WTC11 (cell line): ENCODE results near the gene GPATCH4. TPM values are rescaled to one million over a fixed set of nuclear protein-coding genes. Genes with fewer than 3 reads are reported as not detected.

ENCODE experiments used
- ATAC-seq: fragments of 200-7000 bp; cut with Tn5 transposase; 2 replicates; pipeline ENCODE4 v1.10.0; 2021; ENCODE audit warnings: mild to moderate bottlenecking, moderate library complexity
- CTCF ChIA-PET: fragments of 300-600 bp; sonication (Branson Sonifier 250); formaldehyde crosslinking; loops from one replicate; lab custom pipeline; 2021; ENCODE audit warnings: antibody characterized with exemption; lab: Charles Lee
- POLR2A ChIA-PET: fragments of 350-600 bp; sonication (Branson Sonifier 250); formaldehyde crosslinking; loops from one replicate; lab custom pipeline; 2021; ENCODE audit warnings: antibody characterized with exemption; lab: Charles Lee
- DNase-seq: peaks from one replicate; pipeline ENCODE4 v3.0.0; 2021; ENCODE audit warnings: low spot score
- H3K27ac Mint-ChIP-seq: 2 replicates; pipeline ENCODE4 v1.8.0; 2021; ENCODE audit warnings: mixed read lengths
- H3K27me3 Mint-ChIP-seq: 2 replicates; pipeline ENCODE4 v1.8.0; 2021; ENCODE audit warnings: low read depth, mild to moderate bottlenecking, moderate library complexity, mixed read lengths
- H3K36me3 Mint-ChIP-seq: 2 replicates; pipeline ENCODE4 v1.8.0; 2021; ENCODE audit warnings: mixed read lengths
- H3K4me1 Mint-ChIP-seq: 2 replicates; pipeline ENCODE4 v1.8.0; 2022; ENCODE audit warnings: mixed read lengths
- H3K4me3 Mint-ChIP-seq: 2 replicates; pipeline ENCODE4 v1.8.0; 2021; ENCODE audit warnings: mild to moderate bottlenecking, moderate library complexity, mixed read lengths
- H3K9me3 Mint-ChIP-seq: 2 replicates; pipeline ENCODE4 v1.8.0; 2021; ENCODE audit warnings: mixed read lengths
- ARID4B ChIP-seq: sonication (generic); formaldehyde crosslinking; IDR thresholded peaks from 2 replicates; pipeline ENCODE4 v1.8.0; 2023; ENCODE audit warnings: missing genetic modification reagents, mild to moderate bottlenecking, borderline replicate concordance
- E2F1 ChIP-seq: sonication (generic); formaldehyde crosslinking; IDR thresholded peaks from 2 replicates; pipeline ENCODE4 v1.8.0; 2022; ENCODE audit warnings: mild to moderate bottlenecking, missing genetic modification reagents
- ELF4 ChIP-seq: sonication (generic); formaldehyde crosslinking; IDR thresholded peaks from 2 replicates; pipeline ENCODE4 v1.8.1; 2022; ENCODE audit warnings: low read depth, mild to moderate bottlenecking, moderate library complexity, missing genetic modification reagents
- FOXJ3 ChIP-seq: sonication (generic); formaldehyde crosslinking; IDR thresholded peaks from 2 replicates; pipeline ENCODE4 v1.9.0; 2021; ENCODE audit warnings: missing genetic modification reagents, mild to moderate bottlenecking, borderline replicate concordance
- GABPB1 ChIP-seq: sonication (generic); formaldehyde crosslinking; IDR thresholded peaks from 2 replicates; pipeline ENCODE4 v1.8.1; 2023; ENCODE audit warnings: mild to moderate bottlenecking, missing genetic modification reagents
- MYBL2 ChIP-seq: sonication (generic); formaldehyde crosslinking; IDR thresholded peaks from 2 replicates; pipeline ENCODE4 v1.8.1; 2023; ENCODE audit warnings: mild to moderate bottlenecking, moderate library complexity, missing genetic modification reagents
- NR1H2 ChIP-seq: sonication (generic); formaldehyde crosslinking; IDR thresholded peaks from 2 replicates; pipeline ENCODE4 v1.9.0; 2021; ENCODE audit warnings: mild to moderate bottlenecking, moderate library complexity, missing genetic modification reagents
- NR3C1 ChIP-seq: sonication (generic); formaldehyde crosslinking; conservative IDR thresholded peaks from 2 replicates; pipeline ENCODE4 v1.8.1; 2023; ENCODE audit warnings: low read depth, mild to moderate bottlenecking, missing genetic modification reagents
- OVOL2 ChIP-seq: fragments of 250-450 bp; sonication (Bioruptor Pico); IDR thresholded peaks from 2 replicates; pipeline ENCODE4 v1.9.0; 2021; ENCODE audit warnings: mild to moderate bottlenecking, borderline replicate concordance
- SMAD3 ChIP-seq: sonication (generic); formaldehyde crosslinking; IDR thresholded peaks from 2 replicates; pipeline ENCODE4 v1.8.0; 2022; ENCODE audit warnings: missing genetic modification reagents, mild to moderate bottlenecking, borderline replicate concordance
- USF1 ChIP-seq: sonication (generic); formaldehyde crosslinking; IDR thresholded peaks from 2 replicates; pipeline ENCODE4 v1.8.0; 2022; ENCODE audit warnings: mild to moderate bottlenecking, missing genetic modification reagents
- ZBTB21 ChIP-seq: sonication (generic); formaldehyde crosslinking; IDR thresholded peaks from 2 replicates; pipeline ENCODE4 v1.8.1; 2023; ENCODE audit warnings: mild to moderate bottlenecking, missing genetic modification reagents, borderline replicate concordance
- ZBTB43 ChIP-seq: sonication (generic); formaldehyde crosslinking; IDR thresholded peaks from 2 replicates; pipeline ENCODE4 v1.8.1; 2023; ENCODE audit warnings: mild to moderate bottlenecking, missing genetic modification reagents
- ZNF219 ChIP-seq: sonication (generic); formaldehyde crosslinking; IDR thresholded peaks from 2 replicates; pipeline ENCODE4 v1.8.0; 2023; ENCODE audit warnings: missing genetic modification reagents, mild to moderate bottlenecking, borderline replicate concordance
- ZNF232 ChIP-seq: sonication (generic); formaldehyde crosslinking; IDR thresholded peaks from 2 replicates; pipeline ENCODE4 v1.8.0; 2022; ENCODE audit warnings: mild to moderate bottlenecking, missing genetic modification reagents
- ZNF263 ChIP-seq: sonication (generic); formaldehyde crosslinking; IDR thresholded peaks from 2 replicates; pipeline ENCODE4 v1.8.1; 2022; ENCODE audit warnings: low read depth, mild to moderate bottlenecking, moderate library complexity, missing genetic modification reagents
- ZNF512 ChIP-seq: sonication (generic); formaldehyde crosslinking; IDR thresholded peaks from 2 replicates; pipeline ENCODE4 v1.8.1; 2022; ENCODE audit warnings: missing genetic modification reagents, borderline replicate concordance
- ZNF671 ChIP-seq: fragments of 250-450 bp; sonication (Bioruptor Pico); IDR thresholded peaks from 2 replicates; pipeline ENCODE4 v1.8.0; 2021; ENCODE audit warnings: mild to moderate bottlenecking
- total RNA-seq: library from RNA; stranded (reverse); gene quantifications from 3 replicates; pipeline ENCODE4 v1.2.3, GENCODE V29; 2021
- TF ChIP-seq, protein P1 (sequence below): fragments of 250-450 bp; sonication (Bioruptor Pico); IDR thresholded peaks from 2 replicates; pipeline ENCODE4 v1.9.0; 2021; ENCODE audit warnings: mild to moderate bottlenecking
- TF ChIP-seq, protein P2 (sequence below): fragments of 250-450 bp; sonication (Bioruptor Pico); IDR thresholded peaks from 2 replicates; pipeline ENCODE4 v1.9.0; 2021; ENCODE audit warnings: mild to moderate bottlenecking, borderline replicate concordance

GPATCH4 gene
- total RNA-seq, 1 experiment from 2014 or later = 50.1 TPM

- no peak overlapping the region for H3K27ac Mint-ChIP-seq
- CTCF ChIA-PET = interaction anchor here (0.6 to 1.8 kb wide), 15 partner anchors 10 to 196 kb away, joined by 3 to 9 read pairs (median 4); partner anchors contain the start of genes GPATCH4, HAPLN2 and NAXE
- H3K27me3 Mint-ChIP-seq = peaks cover 2% of the 10 kb centered on the region
- H3K4me3 Mint-ChIP-seq = no peak overlapping the region
- H3K9me3 Mint-ChIP-seq = no peaks in the 10 kb centered on the region
- no peak for DNase-seq
- H3K4me1 Mint-ChIP-seq = peaks cover 20% of the 10 kb centered on the region
- no peak for TF ChIP-seq NR3C1 (CRISPR knock-in tag)
- TF ChIP-seq OVOL2 (CRISPR knock-in tag) = no peak
- TF ChIP-seq ZNF232 = no peak
- TF ChIP-seq, protein P1, sequence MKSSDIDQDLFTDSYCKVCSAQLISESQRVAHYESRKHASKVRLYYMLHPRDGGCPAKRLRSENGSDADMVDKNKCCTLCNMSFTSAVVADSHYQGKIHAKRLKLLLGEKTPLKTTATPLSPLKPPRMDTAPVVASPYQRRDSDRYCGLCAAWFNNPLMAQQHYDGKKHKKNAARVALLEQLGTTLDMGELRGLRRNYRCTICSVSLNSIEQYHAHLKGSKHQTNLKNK (CRISPR knock-in tag) = no peak
- no peak for TF ChIP-seq NR1H2 (CRISPR knock-in tag)
- TF ChIP-seq, protein P2, sequence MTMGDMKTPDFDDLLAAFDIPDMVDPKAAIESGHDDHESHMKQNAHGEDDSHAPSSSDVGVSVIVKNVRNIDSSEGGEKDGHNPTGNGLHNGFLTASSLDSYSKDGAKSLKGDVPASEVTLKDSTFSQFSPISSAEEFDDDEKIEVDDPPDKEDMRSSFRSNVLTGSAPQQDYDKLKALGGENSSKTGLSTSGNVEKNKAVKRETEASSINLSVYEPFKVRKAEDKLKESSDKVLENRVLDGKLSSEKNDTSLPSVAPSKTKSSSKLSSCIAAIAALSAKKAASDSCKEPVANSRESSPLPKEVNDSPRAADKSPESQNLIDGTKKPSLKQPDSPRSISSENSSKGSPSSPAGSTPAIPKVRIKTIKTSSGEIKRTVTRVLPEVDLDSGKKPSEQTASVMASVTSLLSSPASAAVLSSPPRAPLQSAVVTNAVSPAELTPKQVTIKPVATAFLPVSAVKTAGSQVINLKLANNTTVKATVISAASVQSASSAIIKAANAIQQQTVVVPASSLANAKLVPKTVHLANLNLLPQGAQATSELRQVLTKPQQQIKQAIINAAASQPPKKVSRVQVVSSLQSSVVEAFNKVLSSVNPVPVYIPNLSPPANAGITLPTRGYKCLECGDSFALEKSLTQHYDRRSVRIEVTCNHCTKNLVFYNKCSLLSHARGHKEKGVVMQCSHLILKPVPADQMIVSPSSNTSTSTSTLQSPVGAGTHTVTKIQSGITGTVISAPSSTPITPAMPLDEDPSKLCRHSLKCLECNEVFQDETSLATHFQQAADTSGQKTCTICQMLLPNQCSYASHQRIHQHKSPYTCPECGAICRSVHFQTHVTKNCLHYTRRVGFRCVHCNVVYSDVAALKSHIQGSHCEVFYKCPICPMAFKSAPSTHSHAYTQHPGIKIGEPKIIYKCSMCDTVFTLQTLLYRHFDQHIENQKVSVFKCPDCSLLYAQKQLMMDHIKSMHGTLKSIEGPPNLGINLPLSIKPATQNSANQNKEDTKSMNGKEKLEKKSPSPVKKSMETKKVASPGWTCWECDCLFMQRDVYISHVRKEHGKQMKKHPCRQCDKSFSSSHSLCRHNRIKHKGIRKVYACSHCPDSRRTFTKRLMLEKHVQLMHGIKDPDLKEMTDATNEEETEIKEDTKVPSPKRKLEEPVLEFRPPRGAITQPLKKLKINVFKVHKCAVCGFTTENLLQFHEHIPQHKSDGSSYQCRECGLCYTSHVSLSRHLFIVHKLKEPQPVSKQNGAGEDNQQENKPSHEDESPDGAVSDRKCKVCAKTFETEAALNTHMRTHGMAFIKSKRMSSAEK (CRISPR knock-in tag) = no peak
- no peak for TF ChIP-seq ARID4B
- TF ChIP-seq E2F1 = no peak
- TF ChIP-seq ZNF671 (CRISPR knock-in tag) = no peak
- TF ChIP-seq FOXJ3 (CRISPR knock-in tag) = no peak
- TF ChIP-seq ELF4 (CRISPR knock-in tag) = no peak
- TF ChIP-seq ZNF263 = no peak
- no peak for TF ChIP-seq ZNF219
- TF ChIP-seq GABPB1 (CRISPR knock-in tag) = no peak
- TF ChIP-seq USF1 (CRISPR knock-in tag) = no peak
- no peak for TF ChIP-seq ZNF512 (CRISPR knock-in tag)
- no peak for TF ChIP-seq MYBL2 (CRISPR knock-in tag)
- TF ChIP-seq ZBTB43 = no peak
- TF ChIP-seq ZBTB21 (CRISPR knock-in tag) = no peak
- no peak for TF ChIP-seq SMAD3 (CRISPR knock-in tag)
- no peaks in the 10 kb centered on the region for H3K36me3 Mint-ChIP-seq
- no peak for ATAC-seq
- POLR2A ChIA-PET = interaction anchor here (0.6 kb wide), 1 partner anchor 317 kb away, joined by 5 read pairs; no protein-coding TSS in a partner anchor
Observed at GRCh38 chr1:156581661-156582387, 19.5 kb downstream of the GPATCH4 start.
